Mesenteric fat pad (tissue), 1 donor: ENCODE results near the gene SUOX. TPM values are rescaled to one million over a fixed set of nuclear protein-coding genes. Genes with fewer than 3 reads are reported as not detected.
"Not testable (repeated sequence)": the region's sequence is repeated elsewhere in the genome, so short reads cannot be mapped to it uniquely, and the experiment has no call there.

Source experiments
- DNase-seq: peaks from one replicate; pipeline ENCODE4 v3.0.0-alpha.2; 2020; ENCODE audit warnings: low spot score
- total RNA-seq: library from RNA; stranded (reverse); fragmentation: NEBNext Ultra II Directional; extraction: Animal tissue kit (Norgen Biotek cat#: 25700); gene quantifications from one replicate; pipeline ENCODE4 v1.2.1, GENCODE V29; 2021
- donor health status: DM: yes; HTN: yes; CAD: no.

SUOX gene
- total RNA-seq, 1 donor from 2014 or later: 27.7 TPM

DNA sequence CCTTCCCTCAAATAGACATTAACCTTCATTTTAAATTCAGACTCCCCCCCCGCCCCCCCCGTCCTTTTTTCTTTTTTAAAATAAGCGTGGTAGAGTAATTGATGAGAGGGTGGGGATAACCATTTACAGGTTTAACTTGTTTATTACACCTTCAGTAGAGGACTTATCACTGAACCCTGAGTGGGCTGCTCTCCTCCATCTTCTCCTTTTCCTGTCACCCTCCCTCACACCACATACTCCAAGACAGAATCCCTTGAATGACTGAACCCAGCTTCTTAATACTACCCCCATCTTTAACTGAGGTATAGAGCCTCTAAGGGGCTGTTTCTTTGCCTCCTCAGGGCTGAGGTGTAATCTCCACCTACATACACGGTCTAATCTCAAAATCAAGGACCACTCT is 20.1 kb downstream of the SUOX start:
- no peak for DNase-seq

DNA sequence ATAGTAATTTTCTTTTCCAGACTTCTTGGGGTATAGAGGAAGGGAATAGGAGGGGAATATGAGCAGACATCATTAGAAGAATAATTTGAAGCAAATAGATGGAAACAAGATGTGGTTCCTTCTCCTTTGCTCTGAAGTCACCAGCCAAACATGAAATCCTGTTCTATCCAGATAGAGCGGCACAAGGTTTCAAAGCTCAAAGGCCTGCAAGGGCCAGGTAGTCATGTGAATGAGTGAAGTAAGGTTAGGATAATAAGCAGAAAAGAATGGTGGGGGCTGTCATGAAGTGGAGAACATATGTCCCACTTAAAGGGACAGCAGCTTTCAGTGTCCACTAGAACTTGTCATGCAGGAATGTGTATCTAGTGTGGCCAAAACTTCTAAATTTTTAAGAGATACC is 21.3 kb downstream of the SUOX start:
- DNase-seq: no peak

DNA sequence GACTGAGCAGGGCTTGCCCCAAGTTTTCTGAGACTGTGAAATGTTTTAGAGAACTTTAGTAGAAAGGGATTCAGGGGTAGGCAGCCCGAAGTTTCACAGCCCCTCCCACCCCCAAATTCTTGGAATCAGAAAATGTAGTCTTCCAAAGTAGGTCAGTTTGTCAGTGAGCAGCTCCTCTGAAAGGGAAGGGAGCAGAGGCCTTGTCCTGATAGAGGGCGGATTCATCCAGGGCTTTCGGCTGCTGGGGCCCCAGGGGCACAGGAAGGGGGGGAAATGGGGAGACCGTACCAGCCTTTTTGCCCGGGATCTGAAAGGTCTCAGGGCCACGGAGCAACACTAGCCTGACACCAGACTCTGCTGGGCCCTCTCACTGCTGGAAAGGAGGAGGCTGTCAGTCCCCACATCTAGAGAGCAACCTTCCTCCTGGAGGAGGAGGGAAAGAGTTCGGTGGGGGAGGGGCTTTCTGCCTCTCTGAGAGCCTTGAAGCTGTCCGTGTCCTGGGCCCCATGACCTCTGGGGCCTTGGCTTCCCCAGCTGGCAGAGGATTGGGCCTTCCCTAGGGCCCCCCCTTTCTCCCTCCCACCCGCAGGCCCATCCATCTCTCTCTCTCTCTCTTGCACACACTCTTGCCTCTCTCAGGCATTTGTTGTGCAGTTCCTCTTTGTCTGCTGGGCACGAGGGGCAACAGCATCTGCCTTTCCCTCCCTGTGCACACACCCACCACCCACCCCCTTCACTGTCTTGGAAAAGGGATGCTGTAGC is 23.5 kb downstream of the SUOX start, which contains the start of gene IKZF4:
IKZF4 (plus strand) TSS at position 621 of the 762 bp plus-strand sequence. CDS start 451 bp downstream, outside the sequence.
- DNase-seq: no peak

DNA sequence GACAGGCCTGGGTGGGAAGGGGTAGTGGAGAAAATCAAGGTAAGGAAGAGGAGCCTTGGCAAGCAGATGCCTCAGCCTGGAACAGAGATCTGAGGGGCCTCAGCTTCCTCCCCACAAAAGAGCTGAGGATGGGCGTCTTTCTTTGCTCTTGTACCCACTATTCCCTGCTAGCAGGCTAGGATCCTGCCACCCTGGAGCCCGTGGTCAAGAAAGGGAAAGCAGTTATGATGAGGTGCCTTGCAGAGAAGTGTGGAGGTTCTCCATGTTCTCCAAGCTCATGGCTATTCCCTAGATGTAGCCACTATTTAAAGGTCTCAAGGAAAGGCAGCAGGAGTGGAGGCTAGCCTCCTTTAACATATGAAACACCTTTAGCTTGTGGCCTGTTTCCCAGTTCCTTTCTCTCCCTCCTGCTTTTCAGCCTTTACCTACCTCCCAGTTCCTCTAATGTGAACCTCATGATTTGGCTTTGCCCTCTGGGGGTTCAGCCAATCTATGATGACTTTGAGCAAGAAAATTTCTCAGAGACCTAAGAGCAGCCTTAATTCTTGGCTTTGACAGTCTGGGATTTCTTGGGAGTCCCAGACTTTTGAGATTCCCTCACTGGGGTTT is 24.9 kb downstream of the SUOX start:
- no peak for DNase-seq

DNA sequence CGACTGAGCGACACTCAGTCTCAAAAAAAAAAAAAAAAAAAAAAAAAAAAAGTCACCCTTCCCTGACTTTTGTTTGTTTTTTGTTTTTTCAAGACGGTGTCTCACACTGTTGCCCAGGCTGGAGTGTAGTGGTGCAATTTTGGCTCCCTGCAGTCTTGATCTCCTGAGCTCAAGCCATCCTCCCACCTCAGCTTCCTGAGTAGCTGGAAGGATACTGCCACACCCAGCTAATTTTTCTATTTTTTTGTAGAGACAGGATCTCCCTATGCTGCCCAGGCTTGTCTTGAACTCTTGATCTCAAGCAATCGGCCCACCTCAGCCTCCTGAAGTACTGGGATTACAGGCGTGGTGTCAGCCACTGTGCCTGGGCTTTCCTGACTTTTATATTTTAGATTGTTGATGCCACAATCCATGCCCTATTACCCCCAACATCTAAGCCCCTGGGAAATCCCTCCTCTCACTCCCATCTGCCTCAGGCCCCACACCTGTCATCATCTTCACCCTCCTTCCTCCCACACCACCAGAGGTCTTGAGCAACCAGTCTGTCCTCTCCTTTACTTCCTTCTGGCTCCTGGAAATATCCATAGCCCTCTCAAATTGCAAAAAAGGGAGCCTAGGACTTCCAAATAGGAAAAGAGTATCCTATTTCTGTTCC is 31.6 kb downstream of the SUOX start:
- no peak for DNase-seq

DNA sequence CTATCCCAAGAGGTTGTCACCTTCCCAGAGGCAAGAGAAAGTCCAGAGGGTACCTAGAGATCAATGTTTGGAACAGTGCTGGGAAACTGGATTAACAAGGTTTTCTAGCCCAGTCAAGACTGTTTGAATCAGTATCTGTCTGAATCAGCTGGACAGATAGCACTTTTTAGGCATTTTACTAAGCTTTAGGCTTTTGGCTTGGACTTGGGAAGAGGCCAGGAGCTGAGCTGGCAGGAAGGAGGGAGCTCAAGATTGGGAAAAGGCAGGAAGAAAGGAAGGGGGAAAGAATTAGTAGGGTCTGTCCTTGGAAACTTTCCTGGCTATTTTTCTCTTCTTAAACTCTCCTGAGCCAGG is 32.1 kb downstream of the SUOX start:
- DNase-seq: no peak

DNA sequence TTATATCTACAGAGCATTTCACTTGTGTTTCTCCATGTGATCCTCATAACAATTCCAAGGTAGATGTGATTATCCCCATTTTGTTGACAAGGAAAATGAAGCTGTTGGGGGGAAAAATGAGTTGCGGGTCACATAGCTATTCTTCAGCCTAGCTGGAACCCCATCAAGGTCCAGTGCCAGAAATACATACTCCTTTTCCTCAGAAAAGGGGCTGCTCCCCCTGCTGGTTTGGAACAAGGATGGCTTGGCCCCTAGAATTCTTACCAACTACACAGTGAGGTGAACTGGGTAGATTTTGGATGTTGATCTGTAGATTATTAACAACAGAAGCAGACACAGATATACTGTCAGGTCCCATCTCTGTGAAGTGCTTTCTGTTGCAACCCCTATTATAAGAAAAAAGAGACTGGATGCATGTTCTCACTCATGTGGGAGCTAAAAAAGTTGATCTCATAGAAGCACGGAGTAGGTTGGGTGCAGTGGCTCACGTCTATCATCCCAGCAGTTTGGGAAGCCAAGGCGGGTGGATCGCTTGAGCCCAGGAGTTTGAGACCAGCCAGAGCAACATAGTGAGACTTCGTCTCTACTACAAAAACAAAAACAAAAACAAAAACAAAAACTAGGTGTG is 32.7 kb downstream of the SUOX start:
- no peak for DNase-seq

DNA sequence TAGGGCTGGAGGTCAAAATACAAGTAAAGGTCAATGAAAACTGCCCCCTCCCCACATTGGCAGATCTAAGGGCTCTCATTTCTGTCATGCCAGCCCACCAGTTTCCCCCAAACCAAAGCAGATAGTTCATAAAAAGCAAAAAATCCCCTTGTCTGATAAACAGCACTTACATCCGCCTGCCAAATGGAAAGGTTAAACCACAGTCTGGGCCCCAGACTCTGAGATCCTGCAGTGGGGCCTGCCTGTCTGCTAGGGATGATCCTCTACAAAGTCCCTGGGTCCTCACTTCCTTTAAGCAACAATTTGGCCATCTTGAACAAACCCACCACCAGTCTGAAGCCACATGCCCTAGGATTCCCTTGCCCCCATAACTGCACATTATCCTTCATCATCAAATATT is 34.9 kb downstream of the SUOX start:
- no peak for DNase-seq

DNA sequence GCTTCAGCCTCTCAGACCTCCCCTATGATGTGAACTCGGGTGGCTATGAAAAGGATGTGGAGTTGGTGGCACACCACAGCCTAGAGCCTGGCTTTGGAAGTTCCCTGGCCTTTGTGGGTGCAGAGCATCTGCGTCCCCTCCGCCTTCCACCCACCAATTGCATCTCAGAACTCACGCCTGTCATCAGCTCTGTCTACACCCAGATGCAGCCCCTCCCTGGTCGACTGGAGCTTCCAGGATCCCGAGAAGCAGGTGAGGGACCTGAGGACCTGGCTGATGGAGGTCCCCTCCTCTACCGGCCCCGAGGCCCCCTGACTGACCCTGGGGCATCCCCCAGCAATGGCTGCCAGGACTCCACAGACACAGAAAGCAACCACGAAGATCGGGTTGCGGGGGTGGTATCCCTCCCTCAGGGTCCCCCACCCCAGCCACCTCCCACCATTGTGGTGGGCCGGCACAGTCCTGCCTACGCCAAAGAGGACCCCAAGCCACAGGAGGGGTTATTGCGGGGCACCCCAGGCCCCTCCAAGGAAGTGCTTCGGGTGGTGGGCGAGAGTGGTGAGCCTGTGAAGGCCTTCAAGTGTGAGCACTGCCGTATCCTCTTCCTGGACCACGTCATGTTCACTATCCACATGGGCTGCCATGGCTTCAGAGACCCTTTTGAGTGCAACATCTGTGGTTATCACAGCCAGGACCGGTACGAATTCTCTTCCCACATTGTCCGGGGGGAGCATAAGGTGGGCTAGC is 37.7 kb downstream of the SUOX start:
- no peak for DNase-seq

DNA sequence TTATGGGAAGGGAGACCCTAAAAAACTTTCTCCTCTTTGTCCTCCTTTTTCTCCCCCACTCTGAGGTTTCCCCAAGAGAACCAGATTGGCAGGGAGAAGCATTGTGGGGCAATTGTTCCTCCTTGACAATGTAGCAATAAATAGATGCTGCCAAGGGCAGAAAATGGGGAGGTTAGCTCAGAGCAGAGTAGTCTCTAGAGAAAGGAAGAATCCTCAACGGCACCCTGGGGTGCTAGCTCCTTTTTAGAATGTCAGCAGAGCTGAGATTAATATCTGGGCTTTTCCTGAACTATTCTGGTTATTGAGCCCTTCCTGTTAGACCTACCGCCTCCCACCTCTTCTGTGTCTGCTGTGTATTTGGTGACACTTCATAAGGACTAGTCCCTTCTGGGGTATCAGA is 40.1 kb downstream of the SUOX start:
- DNase-seq: no peak

DNA sequence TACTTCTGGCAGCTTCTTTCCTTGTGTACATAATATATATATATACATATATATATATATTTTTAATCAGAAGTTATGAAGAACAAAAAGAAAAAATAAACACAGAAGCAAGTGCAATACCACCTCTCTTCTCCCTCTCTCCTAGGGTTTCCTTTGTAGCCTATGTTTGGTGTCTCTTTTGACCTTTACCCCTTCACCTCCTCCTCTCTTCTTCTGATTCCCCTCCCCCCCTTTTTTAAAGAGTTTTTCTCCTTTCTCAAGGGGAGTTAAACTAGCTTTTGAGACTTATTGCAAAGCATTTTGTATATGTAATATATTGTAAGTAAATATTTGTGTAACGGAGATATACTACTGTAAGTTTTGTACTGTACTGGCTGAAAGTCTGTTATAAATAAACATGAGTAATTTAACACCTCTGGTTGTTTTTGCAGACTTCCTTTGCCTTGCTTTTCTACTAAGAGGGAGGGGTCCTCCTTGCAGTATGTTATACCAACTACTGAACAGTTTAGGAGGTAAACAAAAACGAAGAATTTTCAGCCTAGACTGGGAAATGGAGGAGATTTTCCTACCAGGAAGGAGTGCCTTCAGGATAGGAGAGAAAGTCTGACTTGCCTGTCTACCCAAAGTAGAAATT is 41.1 kb downstream of the SUOX start:
- no peak for DNase-seq

DNA sequence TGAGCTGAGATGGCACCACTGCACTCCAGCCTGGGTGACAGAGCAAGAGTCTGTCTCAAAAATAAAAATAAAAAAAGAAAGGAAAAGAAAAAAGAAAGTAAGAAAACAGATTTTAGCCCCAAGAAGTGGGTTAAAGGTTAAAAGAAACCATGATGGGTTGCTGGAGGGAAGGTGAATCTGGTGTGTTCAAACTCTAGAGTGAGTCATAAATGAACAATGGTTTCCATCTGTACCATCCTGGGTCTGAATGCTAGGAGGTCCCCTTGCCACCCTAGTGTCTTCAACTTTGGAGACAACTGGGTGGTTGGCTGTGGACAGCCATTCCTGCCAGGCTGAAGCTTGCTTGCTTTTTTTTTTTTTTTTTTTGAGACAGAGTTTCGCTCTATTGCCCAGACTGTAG is 43.1 kb downstream of the SUOX start:
- no peak for DNase-seq

DNA sequence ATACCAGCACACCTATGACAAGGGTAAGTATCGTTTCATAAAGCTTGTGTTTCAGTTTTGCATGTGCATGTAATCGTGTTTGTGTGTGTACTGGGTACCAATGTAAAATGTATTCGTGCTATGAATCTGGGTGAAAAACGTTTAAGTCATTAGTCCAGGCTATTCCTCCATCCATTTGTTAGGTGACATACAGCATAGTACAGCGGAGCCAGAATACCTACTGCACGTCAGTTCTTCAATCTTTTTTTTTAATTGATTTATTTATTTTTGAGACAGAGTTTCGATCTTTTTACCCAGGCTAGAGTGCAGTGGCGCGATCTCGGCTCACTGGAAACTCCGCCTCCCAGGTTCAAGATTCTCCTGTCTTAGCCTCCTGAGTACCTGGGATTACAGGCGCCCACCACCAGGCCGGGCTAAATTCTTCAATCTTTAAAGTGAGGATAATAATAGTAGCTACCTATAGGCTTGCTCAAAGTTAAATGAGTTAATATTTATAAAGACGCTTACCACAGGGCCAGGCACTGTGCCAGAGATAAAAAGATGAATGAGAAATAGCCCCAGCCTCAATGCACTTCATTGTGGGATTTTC is 44.0 kb downstream of the SUOX start:
- DNase-seq: no peak

DNA sequence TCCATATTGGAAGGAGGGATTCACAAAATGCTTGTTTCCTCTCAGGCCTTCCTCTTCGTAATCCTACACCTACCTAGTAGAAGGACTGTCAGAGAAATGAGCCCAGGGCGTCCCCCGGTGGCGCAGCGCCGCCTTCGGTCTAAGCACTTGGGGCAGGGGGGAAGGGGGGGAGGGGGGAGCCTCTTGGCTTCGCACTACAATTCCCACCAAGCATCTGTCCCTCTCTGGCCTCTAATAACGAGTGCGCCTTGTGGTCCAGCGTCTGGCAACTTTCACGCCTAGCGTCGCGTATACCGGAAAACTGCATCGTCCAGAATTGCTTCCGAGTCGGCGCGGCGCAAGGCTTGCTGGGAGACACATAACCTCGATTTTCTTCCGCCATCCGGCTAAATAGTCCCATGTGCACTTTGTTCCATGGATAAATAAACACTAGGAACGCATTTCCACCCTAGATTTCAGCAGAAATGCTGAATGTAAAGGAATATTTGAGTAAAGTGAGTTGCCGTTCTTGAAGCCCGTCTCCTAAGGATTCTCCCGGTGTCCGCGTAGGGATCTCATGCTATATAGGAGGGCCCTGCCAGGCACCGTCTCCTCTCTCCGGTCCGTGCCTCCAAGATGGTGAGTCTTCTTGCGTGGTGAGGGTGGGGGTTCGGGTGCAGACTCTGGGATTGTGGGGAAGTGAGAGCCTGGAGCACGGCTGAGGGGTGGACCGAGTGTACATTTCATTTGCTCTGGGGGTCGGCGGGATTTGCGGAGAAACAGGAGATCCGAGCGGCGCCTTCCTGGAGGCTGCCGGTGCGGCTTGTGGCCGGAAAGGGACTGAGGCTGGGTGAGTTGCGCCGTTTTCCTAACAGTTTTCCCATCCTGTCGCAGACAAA is 44.7 kb downstream of the SUOX start, which contains the start of gene RPS26:
RPS26 (plus strand) TSS at position 367 of the 878 bp plus-strand sequence; CDS start at position 616, 249 bp downstream.
- DNase-seq: peak; percentile 97

DNA sequence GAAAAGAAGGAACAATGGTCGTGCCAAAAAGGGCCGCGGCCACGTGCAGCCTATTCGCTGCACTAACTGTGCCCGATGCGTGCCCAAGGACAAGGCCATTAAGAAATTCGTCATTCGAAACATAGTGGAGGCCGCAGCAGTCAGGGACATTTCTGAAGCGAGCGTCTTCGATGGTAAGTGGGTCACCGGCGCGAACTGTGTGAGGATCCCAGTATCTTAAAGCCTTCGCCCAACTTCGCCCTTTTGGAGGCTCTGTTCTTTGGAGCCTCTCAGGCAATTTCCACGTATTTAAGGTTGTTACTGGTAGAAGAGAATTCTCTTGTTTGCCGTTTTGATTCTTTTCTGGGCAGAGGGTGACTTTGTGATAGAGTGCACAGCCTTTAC is 45.3 kb downstream of the SUOX start:
- DNase-seq: not testable (repeated sequence)

DNA sequence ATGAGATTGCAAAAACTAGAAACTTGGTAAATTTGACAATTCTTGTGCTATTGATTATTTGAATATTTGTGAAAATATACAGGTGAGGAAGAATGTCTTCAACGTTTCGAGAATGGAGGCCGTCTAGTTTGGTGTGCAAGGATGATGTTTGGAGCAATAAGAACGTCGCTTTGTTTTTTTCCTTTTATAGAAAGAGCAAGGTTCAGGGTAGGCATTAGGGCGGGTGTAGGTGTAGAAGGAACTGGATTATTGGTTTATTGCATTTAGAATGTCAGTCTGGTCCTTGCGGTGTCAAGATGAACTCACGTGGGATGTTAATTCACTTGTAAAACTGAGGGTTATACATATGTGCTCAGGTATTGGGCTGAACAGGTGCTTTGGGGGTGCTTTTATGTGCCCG is 45.8 kb downstream of the SUOX start:
- no peak for DNase-seq

DNA sequence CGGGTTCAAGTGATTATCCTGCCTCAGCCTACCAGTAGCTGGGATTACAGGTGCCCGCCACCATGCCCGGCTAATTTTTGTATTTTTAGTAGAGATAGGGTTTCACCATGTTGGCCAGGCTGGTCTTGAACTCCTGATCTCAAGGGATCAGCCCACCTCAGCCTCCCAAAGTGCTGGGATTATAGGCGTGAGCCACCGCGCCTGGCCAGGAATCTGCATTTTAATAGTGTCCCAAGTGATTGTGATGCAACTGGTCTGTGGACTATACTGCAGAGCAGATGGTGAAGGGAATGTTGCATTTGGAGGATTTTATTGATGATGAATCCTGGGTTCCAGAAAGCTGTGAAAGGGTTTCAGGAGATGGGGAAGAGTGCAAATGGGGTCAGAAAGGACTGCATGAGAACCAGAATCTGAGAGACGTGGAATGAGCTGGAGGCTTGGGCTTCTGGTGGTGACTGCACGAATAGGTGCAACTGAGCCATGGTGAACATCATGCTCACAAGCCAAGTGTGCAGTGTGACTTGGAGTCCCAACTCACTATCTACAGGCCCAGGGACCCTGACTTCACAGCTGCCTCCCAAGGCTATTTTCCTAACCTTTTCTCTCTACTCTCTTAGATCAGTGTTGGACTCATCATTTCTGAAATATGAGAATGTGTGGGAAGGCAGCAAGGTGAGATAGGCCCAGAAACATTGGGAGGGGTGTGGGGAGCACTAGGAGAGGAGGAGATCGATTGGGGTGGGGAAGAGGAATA is 49.1 kb downstream of the SUOX start:
- no peak for DNase-seq

DNA sequence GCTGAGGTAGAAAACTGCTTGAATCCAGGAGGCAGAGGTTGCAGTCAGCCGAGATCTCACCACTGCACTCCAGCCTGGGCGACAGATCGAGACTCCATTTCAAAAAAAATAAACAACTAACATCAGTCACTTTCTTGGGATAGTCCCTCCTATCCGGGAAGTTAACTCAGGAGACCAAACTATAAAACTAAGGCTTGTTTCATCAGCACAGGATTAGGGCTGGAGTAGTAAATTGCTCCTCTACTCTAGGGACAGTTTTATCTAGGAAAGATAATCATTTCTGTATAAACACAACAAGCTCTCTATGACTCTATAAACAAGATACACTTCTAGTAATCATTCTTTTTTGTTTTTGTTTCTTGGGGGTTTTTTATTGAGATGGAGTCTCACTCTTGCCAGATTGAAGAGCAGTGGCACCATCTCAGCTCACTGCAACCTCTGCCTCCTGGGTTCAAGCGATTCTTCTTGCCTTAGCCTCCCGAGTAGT is 56.4 kb downstream of the SUOX start:
- no peak for DNase-seq
